T-cell (primary cell): ENCODE measurements around the gene DPEP2. TPM values are rescaled to one million over a fixed set of nuclear protein-coding genes. Genes with fewer than 3 reads are reported as not detected.

Source experiments
- ATAC-seq, 4 experiments: fragments of 200-7000 bp in 3 of 4; fragments of 150-1000 bp in 1 of 4; cut with Tn5 transposase; replicated peaks in 1 of 4; 1 replicate in 3 of 4; 2 replicates in 1 of 4; pipeline ENCODE4 v1.10.0; 2021; ENCODE audit warnings: moderate library complexity in 3 of 4, mild to moderate bottlenecking in 2 of 4, moderate number of reproducible peaks in 1 of 4
- CTCF ChIA-PET, 2 donors: fragments of 300-600 bp; sonication (Branson Sonifier 250); formaldehyde crosslinking; loops; one replicate each; lab custom pipeline; 2022; ENCODE audit warnings: antibody characterized with exemption in 2 of 2; lab: Charles Lee
- POLR2A ChIA-PET, 2 donors: fragments of 300-600 bp; sonication (Branson Sonifier 250); formaldehyde crosslinking; loops; one replicate each; lab custom pipeline; 2022; ENCODE audit warnings: antibody characterized with exemption in 2 of 2; lab: Charles Lee
- DNase-seq, 35 experiments: peaks; one replicate each; pipeline versions ENCODE4 v3.0.0 to v3.0.0-alpha.2; 2013 to 2023
- H3K27ac ChIP-seq: one replicate; pipeline ENCODE4 v1.5.1; 2013; ENCODE audit warnings: low read length
- H3K27me3 ChIP-seq, 2 experiments: replicated peaks in 1 of 2; 1 replicate in 1 of 2; 2 replicates in 1 of 2; pipeline versions ENCODE4 v1.6.1 to v1.7.0; 2013; ENCODE audit warnings: low read length in 1 of 2, mixed read lengths in 1 of 2; ENCODE audit not compliant: control insufficient read depth in 2 of 2, insufficient read depth in 2 of 2; ENCODE audit errors: extremely low read depth in 1 of 2
- H3K36me3 ChIP-seq, 2 donors: 1 replicate in 1 of 2; 2 replicates in 1 of 2; pipeline versions ENCODE4 v1.6.1 to v1.7.0; 2013; ENCODE audit warnings: low read length in 1 of 2; ENCODE audit not compliant: control insufficient read depth in 2 of 2, insufficient read depth in 1 of 2; ENCODE audit errors: extremely low read depth in 1 of 2
- H3K4me1 ChIP-seq, 2 experiments: 1 replicate in 1 of 2; 2 replicates in 1 of 2; pipeline versions ENCODE4 v1.6.1 to v1.7.0; 2013; ENCODE audit warnings: low read length in 2 of 2, mixed read lengths in 1 of 2; ENCODE audit not compliant: insufficient read depth in 2 of 2, control insufficient read depth in 1 of 2; ENCODE audit errors: extremely low read depth in 1 of 2
- H3K4me3 ChIP-seq, 2 donors: 1 replicate in 1 of 2; 2 replicates in 1 of 2; pipeline versions ENCODE4 v1.5.1 to v1.7.0; 2013; ENCODE audit warnings: mild to moderate bottlenecking in 2 of 2, low read length in 1 of 2, moderate library complexity in 1 of 2; ENCODE audit not compliant: control insufficient read depth in 1 of 2; ENCODE audit errors: extremely low read depth in 1 of 2
- H3K9me3 ChIP-seq: 2 replicates; pipeline ENCODE4 v1.7.0; 2013
- H3K27ac Mint-ChIP-seq, 2 donors: one replicate each; pipeline ENCODE4 v1.8.0; 2020 to 2021; ENCODE audit warnings: mild to moderate bottlenecking in 2 of 2, mixed read lengths in 2 of 2
- H3K27me3 Mint-ChIP-seq, 2 donors: one replicate each; pipeline ENCODE4 v1.8.0; 2021 to 2022; ENCODE audit warnings: mixed read lengths in 2 of 2
- H3K36me3 Mint-ChIP-seq: one replicate; pipeline ENCODE4 v1.8.0; 2021; ENCODE audit warnings: mixed read lengths
- H3K4me1 Mint-ChIP-seq, 3 donors: one replicate each; pipeline ENCODE4 v1.8.0; 2020 to 2022; ENCODE audit warnings: mixed read lengths in 3 of 3, mild to moderate bottlenecking in 1 of 3
- H3K4me3 Mint-ChIP-seq, 3 donors: one replicate each; pipeline ENCODE4 v1.8.0; 2020 to 2022; ENCODE audit warnings: mild to moderate bottlenecking in 3 of 3, mixed read lengths in 3 of 3, moderate library complexity in 3 of 3
- H3K9me3 Mint-ChIP-seq, 3 donors: one replicate each; pipeline ENCODE4 v1.8.0; 2020 to 2022; ENCODE audit warnings: mixed read lengths in 3 of 3
- WGBS: methylation state at CpG from one replicate; pipeline ENCODE4 v1.1.5; 2013; ENCODE audit warnings: missing lambda C conversion rate; ENCODE audit not compliant: insufficient coverage; 5-methylcytosine and 5-hydroxymethylcytosine counted together
- total RNA-seq, 35 experiments: library from RNA in 6 of 35; stranded (reverse) in 6 of 35; fragments of 120-200 nt in 1 of 35; gene quantifications; one replicate each; pipeline versions ENCODE4 v1.2.1 to v1.2.4 and lab custom pipeline; 2013 to 2026

DPEP2 gene
- total RNA-seq, 5 donors from 2014 or later (not counting 1 experiment from before 2014, with no cell fraction given) = 51.5 to 122 (median 100) TPM

DNA sequence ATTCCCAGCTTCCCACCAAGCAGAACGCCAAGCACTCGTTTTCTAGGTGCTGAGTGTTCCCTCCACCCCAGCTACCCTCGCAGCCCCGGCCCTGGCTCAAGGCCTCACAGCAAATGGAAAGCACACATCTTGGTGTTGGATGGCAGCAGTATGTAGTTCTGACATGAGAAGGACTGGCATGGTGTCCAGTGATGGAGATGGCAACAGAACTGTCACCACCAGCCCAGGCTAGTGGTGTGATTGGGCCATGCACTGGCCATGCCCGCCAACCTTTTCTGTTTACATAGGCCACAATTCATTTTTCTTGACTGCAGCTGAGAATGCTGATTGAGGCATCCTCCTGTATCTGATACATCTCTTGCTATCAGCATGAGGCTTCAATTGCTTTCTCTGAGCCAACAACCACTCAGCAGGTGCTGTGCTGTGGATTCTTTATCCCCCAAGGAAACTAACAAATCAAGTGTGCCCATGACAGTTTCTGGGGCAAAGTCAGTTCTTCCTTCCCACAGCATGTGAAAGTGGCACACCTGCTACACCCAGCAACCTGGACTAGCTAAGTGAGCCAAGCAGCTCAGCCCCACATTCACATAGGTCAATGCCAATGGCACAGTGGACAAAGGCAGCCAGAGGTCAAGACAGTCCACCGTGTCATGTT, 34.7 kb downstream of the DPEP2 start:
- peaks cover 15% of the 10 kb centered on the region for H3K36me3 Mint-ChIP-seq
- H3K9me3 ChIP-seq = no peaks in the 10 kb centered on the region
- H3K4me3 ChIP-seq = no peak overlapping the region
- no peaks in the 10 kb centered on the region for H3K27me3 Mint-ChIP-seq
- peaks cover 10 to 27% of the 10 kb centered on the region in 2 experiments for H3K4me1 ChIP-seq
- no peaks in the 10 kb centered on the region for H3K27me3 ChIP-seq
- no peak overlapping the region for H3K27ac ChIP-seq
- ChIA-PET POLR2A (no interaction called here), CTCF (interaction anchor here in 1 of 2 donors (0.7 kb wide), 1 partner anchor 320 kb away, joined by 3 read pairs; no protein-coding TSS in a partner anchor)
- H3K4me1 Mint-ChIP-seq = peaks cover 18 to 36% (median 21%) of the 10 kb centered on the region in 3 donors
- H3K9me3 Mint-ChIP-seq = no peaks in the 10 kb centered on the region
- no peak overlapping the region for H3K4me3 Mint-ChIP-seq
- H3K27ac Mint-ChIP-seq = no peak overlapping the region
- DNase-seq (no peak), ATAC-seq (no peak)
- WGBS = 87% methylated on average over 2 of the region's 6 CpGs
- H3K36me3 ChIP-seq = peaks cover 7 to 26% of the 10 kb centered on the region in 2 donors

- DNase-seq = no peak
- 95% methylated on average over 32 of the region's 32 CpGs for WGBS
- Mint-ChIP-seq H3K9me3 (no peaks in the 10 kb centered on the region), H3K27ac (no peak overlapping the region), H3K27me3 (no peaks in the 10 kb centered on the region), H3K4me3 (no peak overlapping the region), H3K4me1 (peaks cover 15 to 29% (median 17%) of the 10 kb centered on the region in 3 donors), H3K36me3 (peaks cover 15% of the 10 kb centered on the region)
- no peaks in the 10 kb centered on the region for H3K9me3 ChIP-seq
- H3K36me3 ChIP-seq = peaks cover 10 to 33% of the 10 kb centered on the region in 2 donors
- no peak for ATAC-seq
- ChIA-PET POLR2A (no interaction called here), CTCF (interaction anchor here in 1 of 2 donors (0.7 kb wide), 1 partner anchor 320 kb away, joined by 3 read pairs; no protein-coding TSS in a partner anchor)
- H3K27ac ChIP-seq = no peak overlapping the region
- no peak overlapping the region for H3K4me3 ChIP-seq
- H3K27me3 ChIP-seq = no peaks in the 10 kb centered on the region
- H3K4me1 ChIP-seq = peaks cover 7 to 19% of the 10 kb centered on the region in 2 experiments
Measured at GRCh38 chr16:67963662-67964321, 35.5 kb downstream of the DPEP2 start.

- Mint-ChIP-seq H3K27ac (no peak overlapping the region), H3K4me3 (no peak overlapping the region), H3K4me1 (peaks cover 15 to 29% (median 17%) of the 10 kb centered on the region in 3 donors), H3K27me3 (no peaks in the 10 kb centered on the region), H3K36me3 (peaks cover 16% of the 10 kb centered on the region), H3K9me3 (no peaks in the 10 kb centered on the region)
- Histone ChIP-seq H3K4me3 (no peak overlapping the region), H3K27ac (no peak overlapping the region), H3K4me1 (peaks cover 6 to 18% of the 10 kb centered on the region in 2 experiments), H3K27me3 (no peaks in the 10 kb centered on the region), H3K9me3 (no peaks in the 10 kb centered on the region), H3K36me3 (peaks cover 10 to 37% of the 10 kb centered on the region in 2 donors)
- DNase-seq (no peak), ATAC-seq (no peak)
- WGBS = 100% methylated on average over 1 of the region's 2 CpGs
- POLR2A ChIA-PET = no interaction called here
- CTCF ChIA-PET = no interaction called here
Measured at GRCh38 chr16:67963292-67963661, 36.0 kb downstream of the DPEP2 start.

GRCh38 chr16:67962135-67962534, 37.1 kb downstream of the DPEP2 start:
- H3K27ac ChIP-seq = no peak overlapping the region
- H3K4me1 ChIP-seq = peaks cover 3 to 10% of the 10 kb centered on the region in 2 experiments
- no peaks in the 10 kb centered on the region for H3K27me3 Mint-ChIP-seq
- peaks cover 8 to 21% (median 10%) of the 10 kb centered on the region in 3 donors for H3K4me1 Mint-ChIP-seq
- ChIA-PET POLR2A (no interaction called here), CTCF (interaction anchor here in 1 of 2 donors (0.5 kb wide), 1 partner anchor 123 kb away, joined by 6 read pairs; no protein-coding TSS in a partner anchor)
- no peak for ATAC-seq
- H3K9me3 ChIP-seq = no peaks in the 10 kb centered on the region
- no peak overlapping the region for H3K27ac Mint-ChIP-seq
- peaks cover 10 to 39% of the 10 kb centered on the region in 2 donors for H3K36me3 ChIP-seq
- WGBS = 87% methylated on average over 5 of the region's 8 CpGs
- DNase-seq = no peak
- no peaks in the 10 kb centered on the region for H3K27me3 ChIP-seq
- H3K4me3 ChIP-seq = no peak overlapping the region
- H3K36me3 Mint-ChIP-seq = peaks cover 18% of the 10 kb centered on the region
- H3K4me3 Mint-ChIP-seq = no peak overlapping the region
- no peaks in the 10 kb centered on the region for H3K9me3 Mint-ChIP-seq

- Histone ChIP-seq H3K4me1 (peaks cover 0 to 4% of the 10 kb centered on the region in 2 experiments), H3K36me3 (peaks cover 10 to 39% of the 10 kb centered on the region in 2 donors), H3K9me3 (no peaks in the 10 kb centered on the region), H3K27me3 (no peaks in the 10 kb centered on the region), H3K27ac (no peak overlapping the region), H3K4me3 (no peak overlapping the region)
- H3K9me3 Mint-ChIP-seq = no peaks in the 10 kb centered on the region
- H3K27me3 Mint-ChIP-seq = no peaks in the 10 kb centered on the region
- ChIA-PET CTCF (interaction anchor here in 1 of 2 donors (0.5 kb wide), 1 partner anchor 123 kb away, joined by 6 read pairs; no protein-coding TSS in a partner anchor), POLR2A (no interaction called here)
- DNase-seq (no peak), ATAC-seq (no peak)
- H3K4me3 Mint-ChIP-seq = no peak overlapping the region
- 98% methylated on average over 8 of the region's 13 CpGs for WGBS
- H3K27ac Mint-ChIP-seq = no peak overlapping the region
- H3K4me1 Mint-ChIP-seq = peaks cover 2 to 15% (median 4%) of the 10 kb centered on the region in 3 donors
- peaks cover 18% of the 10 kb centered on the region for H3K36me3 Mint-ChIP-seq
Measured at GRCh38 chr16:67961551-67961957, 37.7 kb downstream of the DPEP2 start.

DNA sequence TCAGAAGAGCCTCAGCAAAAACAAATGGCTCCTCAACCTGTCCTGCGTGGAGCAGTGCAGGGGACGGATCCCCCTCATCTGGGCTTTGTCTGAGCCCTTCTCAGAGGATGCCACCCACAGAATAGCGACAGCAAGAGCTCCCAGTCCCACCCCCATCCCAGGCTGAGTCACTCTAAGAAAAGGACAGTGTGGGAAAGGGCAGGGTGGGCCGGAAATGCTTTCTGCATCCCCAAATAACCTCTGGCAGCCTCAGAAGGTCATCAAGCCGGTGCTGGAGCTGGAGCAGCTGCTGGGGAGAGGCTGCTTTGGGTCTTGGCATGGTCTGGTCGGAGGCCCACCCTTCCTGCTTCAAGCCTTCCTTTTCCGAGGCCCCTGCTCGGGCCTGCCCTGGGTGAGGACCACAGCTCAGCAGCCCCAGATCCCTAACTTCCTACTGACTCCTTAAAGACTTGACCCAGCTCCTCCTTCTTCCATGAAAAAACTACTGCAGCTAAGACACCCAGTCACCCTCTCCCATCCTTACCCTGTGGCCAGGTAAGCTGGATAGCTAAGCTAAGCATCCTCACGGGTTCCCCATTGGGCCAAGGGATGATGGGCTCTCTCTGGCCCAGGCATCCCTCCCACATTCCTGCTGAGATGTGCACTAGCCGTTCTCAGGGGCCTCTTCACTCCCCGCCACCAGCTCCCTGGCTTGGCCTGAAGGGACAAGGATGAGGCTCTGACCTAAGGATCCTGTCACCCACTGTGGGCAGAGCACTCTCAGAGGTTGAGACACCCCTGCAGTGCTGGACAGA, 39.6 kb downstream of the DPEP2 start:
- Histone ChIP-seq H3K27ac (no peak overlapping the region), H3K9me3 (no peaks in the 10 kb centered on the region), H3K4me1 (no peaks in the 10 kb centered on the region), H3K36me3 (peaks cover 13 to 39% of the 10 kb centered on the region in 2 donors), H3K4me3 (no peak overlapping the region), H3K27me3 (no peaks in the 10 kb centered on the region)
- DNase-seq (no peak), ATAC-seq (no peak)
- H3K36me3 Mint-ChIP-seq = peaks cover 18% of the 10 kb centered on the region
- POLR2A ChIA-PET = no interaction called here
- CTCF ChIA-PET = no interaction called here
- H3K27ac Mint-ChIP-seq = no peak overlapping the region
- WGBS = 98% methylated on average over 6 of the region's 11 CpGs
- no peaks in the 10 kb centered on the region for H3K27me3 Mint-ChIP-seq
- no peaks in the 10 kb centered on the region for H3K9me3 Mint-ChIP-seq
- H3K4me3 Mint-ChIP-seq = no peak overlapping the region
- H3K4me1 Mint-ChIP-seq = peaks cover 0 to 3% (median 0%) of the 10 kb centered on the region in 3 donors
